Measurements from ENCODE around the gene MROH2A.

GRCh38 chr2:233769260-233769659 lies 8.9 kb upstream of the MROH2A start:
- no peak for TF ChIP-seq EZH2 (IDR thresholded peaks at IDR 0.05; ENCODE audit: insufficient read depth, poor library complexity, severe bottlenecking)
- no peak for TF ChIP-seq EZH2phosphoT487 (IDR thresholded peaks at IDR 0.05; ENCODE audit: insufficient read depth, low read depth)
